ENCODE data around the gene TMTC4. TPM values are rescaled to one million over a fixed set of nuclear protein-coding genes. Genes with fewer than 3 reads are reported as not detected.
A peak's percentile ranks its signal among the peaks of the same experiment; 100 is the strongest.

The TMTC4 gene
- polyA plus RNA-seq, 1 donor from 2014 or later, result 123 TPM

DNA sequence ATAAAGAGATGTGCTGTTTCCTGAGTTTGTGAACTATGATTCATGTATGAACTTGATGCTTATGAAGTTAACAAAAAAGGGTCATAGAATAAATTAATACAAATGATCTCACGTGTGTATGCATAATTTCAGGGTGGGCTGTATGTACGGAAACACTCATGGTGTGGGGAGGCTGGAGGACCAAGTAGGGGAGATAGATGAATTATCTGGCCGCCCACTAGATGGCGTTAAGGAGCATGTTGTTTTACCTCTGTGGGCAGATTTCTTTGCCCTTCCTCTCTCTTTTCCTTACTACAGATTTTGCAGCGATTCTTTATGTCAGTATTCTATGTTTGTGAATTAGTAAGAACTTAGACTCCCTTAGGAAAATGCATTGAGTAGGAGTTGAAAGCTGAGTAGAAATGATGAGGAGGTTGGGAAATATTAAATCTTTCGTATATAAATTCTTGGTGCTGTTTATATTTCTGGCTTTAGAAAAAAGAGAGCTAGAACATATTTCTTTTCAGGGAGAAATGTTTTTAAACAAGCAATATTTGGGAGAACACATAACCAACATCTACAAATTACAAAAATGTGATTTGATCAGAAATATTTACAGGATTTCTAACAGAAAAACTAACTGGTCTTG is 47.4 kb upstream of the TMTC4 start:
- no peak for TF ChIP-seq EP300 (conservative IDR thresholded peaks at IDR 0.05; ENCODE audit: poor library complexity, severe bottlenecking)
- TF ChIP-seq, protein P1, sequence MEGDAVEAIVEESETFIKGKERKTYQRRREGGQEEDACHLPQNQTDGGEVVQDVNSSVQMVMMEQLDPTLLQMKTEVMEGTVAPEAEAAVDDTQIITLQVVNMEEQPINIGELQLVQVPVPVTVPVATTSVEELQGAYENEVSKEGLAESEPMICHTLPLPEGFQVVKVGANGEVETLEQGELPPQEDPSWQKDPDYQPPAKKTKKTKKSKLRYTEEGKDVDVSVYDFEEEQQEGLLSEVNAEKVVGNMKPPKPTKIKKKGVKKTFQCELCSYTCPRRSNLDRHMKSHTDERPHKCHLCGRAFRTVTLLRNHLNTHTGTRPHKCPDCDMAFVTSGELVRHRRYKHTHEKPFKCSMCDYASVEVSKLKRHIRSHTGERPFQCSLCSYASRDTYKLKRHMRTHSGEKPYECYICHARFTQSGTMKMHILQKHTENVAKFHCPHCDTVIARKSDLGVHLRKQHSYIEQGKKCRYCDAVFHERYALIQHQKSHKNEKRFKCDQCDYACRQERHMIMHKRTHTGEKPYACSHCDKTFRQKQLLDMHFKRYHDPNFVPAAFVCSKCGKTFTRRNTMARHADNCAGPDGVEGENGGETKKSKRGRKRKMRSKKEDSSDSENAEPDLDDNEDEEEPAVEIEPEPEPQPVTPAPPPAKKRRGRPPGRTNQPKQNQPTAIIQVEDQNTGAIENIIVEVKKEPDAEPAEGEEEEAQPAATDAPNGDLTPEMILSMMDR (IDR thresholded peaks at IDR 0.05; ENCODE audit: poor library complexity, severe bottlenecking), result peak; percentile 52
- H3K36me3 ChIP-seq (ENCODE audit: insufficient read depth, low read length), result no peaks in the 10 kb centered on the region
- no peaks in the 10 kb centered on the region for H3K9me2 ChIP-seq (ENCODE audit: insufficient read depth, low read length)
- H3K9ac ChIP-seq (ENCODE audit: low read length), result no peak overlapping the region
- no peaks in the 10 kb centered on the region for H4K20me1 ChIP-seq (ENCODE audit: insufficient read depth)
- no peak overlapping the region for H2AFZ ChIP-seq (ENCODE audit: low read depth, low read length)
- no peak overlapping the region for H3K4me3 ChIP-seq (ENCODE audit: low read length)
- no peaks in the 10 kb centered on the region for H3K9me3 ChIP-seq (ENCODE audit: low read length)
- no peaks in the 10 kb centered on the region for H3K27me3 ChIP-seq (ENCODE audit: insufficient read depth, low read depth, low read length)
- no peaks in the 10 kb centered on the region for H3F3A ChIP-seq (ENCODE audit: insufficient read depth, low read length, poor library complexity, severe bottlenecking)
- H3K79me2 ChIP-seq (replicated peaks; ENCODE audit: insufficient read depth, low read length), result no peaks in the 10 kb centered on the region
- H3K27ac ChIP-seq (ENCODE audit: low read length), result no peak overlapping the region
- H3K4me2 ChIP-seq (ENCODE audit: low read length), result no peak overlapping the region

DNA sequence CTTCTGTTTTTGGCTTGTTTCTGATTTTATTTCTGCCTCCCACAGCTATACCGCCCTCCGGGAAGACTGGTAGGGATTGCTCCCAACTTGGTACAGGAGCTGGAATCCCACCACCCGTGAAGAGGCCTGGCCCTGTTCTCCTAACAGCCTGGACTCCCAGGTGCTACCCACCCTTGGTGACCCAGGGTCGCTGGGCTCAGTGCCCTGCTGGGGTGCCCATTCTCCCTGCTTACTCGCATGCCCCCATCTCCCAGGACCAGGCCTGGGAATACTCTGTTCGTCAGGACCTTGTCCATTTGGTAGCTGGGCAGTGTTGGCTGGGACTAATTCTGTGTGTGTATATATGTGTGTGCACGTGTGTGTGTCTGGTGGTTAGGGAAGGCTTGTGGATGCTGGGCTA is 41.0 kb upstream of the TMTC4 start:
- H3K4me3 ChIP-seq (ENCODE audit: low read length), result no peak overlapping the region
- H2AFZ ChIP-seq (ENCODE audit: low read depth, low read length), result no peak overlapping the region
- H3K27me3 ChIP-seq (ENCODE audit: insufficient read depth, low read depth, low read length), result no peaks in the 10 kb centered on the region
- H3K79me2 ChIP-seq (replicated peaks; ENCODE audit: insufficient read depth, low read length), result no peaks in the 10 kb centered on the region
- H3F3A ChIP-seq (ENCODE audit: insufficient read depth, low read length, poor library complexity, severe bottlenecking), result no peaks in the 10 kb centered on the region
- no peak for TF ChIP-seq EP300 (conservative IDR thresholded peaks at IDR 0.05; ENCODE audit: poor library complexity, severe bottlenecking)
- TF ChIP-seq, protein P2, sequence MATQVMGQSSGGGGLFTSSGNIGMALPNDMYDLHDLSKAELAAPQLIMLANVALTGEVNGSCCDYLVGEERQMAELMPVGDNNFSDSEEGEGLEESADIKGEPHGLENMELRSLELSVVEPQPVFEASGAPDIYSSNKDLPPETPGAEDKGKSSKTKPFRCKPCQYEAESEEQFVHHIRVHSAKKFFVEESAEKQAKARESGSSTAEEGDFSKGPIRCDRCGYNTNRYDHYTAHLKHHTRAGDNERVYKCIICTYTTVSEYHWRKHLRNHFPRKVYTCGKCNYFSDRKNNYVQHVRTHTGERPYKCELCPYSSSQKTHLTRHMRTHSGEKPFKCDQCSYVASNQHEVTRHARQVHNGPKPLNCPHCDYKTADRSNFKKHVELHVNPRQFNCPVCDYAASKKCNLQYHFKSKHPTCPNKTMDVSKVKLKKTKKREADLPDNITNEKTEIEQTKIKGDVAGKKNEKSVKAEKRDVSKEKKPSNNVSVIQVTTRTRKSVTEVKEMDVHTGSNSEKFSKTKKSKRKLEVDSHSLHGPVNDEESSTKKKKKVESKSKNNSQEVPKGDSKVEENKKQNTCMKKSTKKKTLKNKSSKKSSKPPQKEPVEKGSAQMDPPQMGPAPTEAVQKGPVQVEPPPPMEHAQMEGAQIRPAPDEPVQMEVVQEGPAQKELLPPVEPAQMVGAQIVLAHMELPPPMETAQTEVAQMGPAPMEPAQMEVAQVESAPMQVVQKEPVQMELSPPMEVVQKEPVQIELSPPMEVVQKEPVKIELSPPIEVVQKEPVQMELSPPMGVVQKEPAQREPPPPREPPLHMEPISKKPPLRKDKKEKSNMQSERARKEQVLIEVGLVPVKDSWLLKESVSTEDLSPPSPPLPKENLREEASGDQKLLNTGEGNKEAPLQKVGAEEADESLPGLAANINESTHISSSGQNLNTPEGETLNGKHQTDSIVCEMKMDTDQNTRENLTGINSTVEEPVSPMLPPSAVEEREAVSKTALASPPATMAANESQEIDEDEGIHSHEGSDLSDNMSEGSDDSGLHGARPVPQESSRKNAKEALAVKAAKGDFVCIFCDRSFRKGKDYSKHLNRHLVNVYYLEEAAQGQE (IDR thresholded peaks at IDR 0.05; ENCODE audit: borderline replicate concordance), result no peak
- H3K27ac ChIP-seq (ENCODE audit: low read length), result no peak overlapping the region
- no peak overlapping the region for H3K4me2 ChIP-seq (ENCODE audit: low read length)
- no peaks in the 10 kb centered on the region for H3K9me2 ChIP-seq (ENCODE audit: insufficient read depth, low read length)
- no peaks in the 10 kb centered on the region for H3K36me3 ChIP-seq (ENCODE audit: insufficient read depth, low read length)
- H3K9me3 ChIP-seq (ENCODE audit: low read length), result no peaks in the 10 kb centered on the region
- H3K9ac ChIP-seq (ENCODE audit: low read length), result no peak overlapping the region
- no peaks in the 10 kb centered on the region for H4K20me1 ChIP-seq (ENCODE audit: insufficient read depth)

DNA sequence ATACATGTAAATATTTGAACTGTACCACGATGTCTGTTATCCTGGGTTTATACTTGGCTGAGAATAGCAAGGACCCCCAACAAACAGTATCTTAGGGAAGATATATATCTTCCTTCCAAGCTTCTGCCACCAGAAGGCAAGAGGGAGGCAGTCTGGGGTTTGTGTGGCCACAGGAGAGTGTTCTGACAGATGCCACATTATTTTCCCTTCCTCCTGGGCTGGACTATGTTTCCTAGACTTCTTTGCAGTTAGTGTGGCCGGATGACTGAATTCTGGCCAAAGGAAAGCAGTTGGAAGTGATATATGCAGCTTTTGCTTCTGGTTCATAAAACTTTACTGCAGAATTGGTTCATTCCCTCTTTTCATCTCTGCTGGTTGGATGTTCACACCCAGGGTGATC is 39.9 kb upstream of the TMTC4 start:
- H3K9ac ChIP-seq (ENCODE audit: low read length), result no peak overlapping the region
- no peaks in the 10 kb centered on the region for H3K27me3 ChIP-seq (ENCODE audit: insufficient read depth, low read depth, low read length)
- TF ChIP-seq RAD21 (conservative IDR thresholded peaks at IDR 0.05), result no peak
- TF ChIP-seq TAF1 (IDR thresholded peaks at IDR 0.05; ENCODE audit: low read depth), result no peak
- TF ChIP-seq, protein P1 (IDR thresholded peaks at IDR 0.05; ENCODE audit: poor library complexity, severe bottlenecking), result no peak
- no peak for TF ChIP-seq MXI1 (conservative IDR thresholded peaks at IDR 0.05; ENCODE audit: poor library complexity, severe bottlenecking)
- TF ChIP-seq SMC3 (conservative IDR thresholded peaks at IDR 0.05; ENCODE audit: poor library complexity), result no peak
- no peak for TF ChIP-seq POLR2AphosphoS5 (IDR thresholded peaks at IDR 0.05)
- no peak for TF ChIP-seq EP300 (conservative IDR thresholded peaks at IDR 0.05; ENCODE audit: poor library complexity, severe bottlenecking)
- TF ChIP-seq, protein P2 (IDR thresholded peaks at IDR 0.05; ENCODE audit: borderline replicate concordance), result no peak
- TF ChIP-seq EZH2 (IDR thresholded peaks at IDR 0.05; ENCODE audit: borderline replicate concordance, insufficient read depth, low read length, poor library complexity, severe bottlenecking), result no peak

More for the DNA sequence above, 39.9 kb upstream of the TMTC4 start:
- Histone ChIP-seq H2AFZ (ENCODE audit: low read depth, low read length) (no peak overlapping the region), H3K79me2 (replicated peaks; ENCODE audit: insufficient read depth, low read length) (no peaks in the 10 kb centered on the region), H3K4me3 (ENCODE audit: low read length) (no peak overlapping the region), H3K27ac (ENCODE audit: low read length) (no peak overlapping the region), H3K36me3 (ENCODE audit: insufficient read depth, low read length) (no peaks in the 10 kb centered on the region), H3K9me2 (ENCODE audit: insufficient read depth, low read length) (no peaks in the 10 kb centered on the region), H3F3A (ENCODE audit: insufficient read depth, low read length, poor library complexity, severe bottlenecking) (no peaks in the 10 kb centered on the region), H3K9me3 (ENCODE audit: low read length) (no peaks in the 10 kb centered on the region), H3K4me2 (ENCODE audit: low read length) (no peak overlapping the region), H4K20me1 (ENCODE audit: insufficient read depth) (no peaks in the 10 kb centered on the region)
